GM12873 (cell line): Measurements from ENCODE around the gene NF2.
A peak's percentile ranks its signal among the peaks of the same experiment; 100 is the strongest.

Experiments used
- CTCF ChIP-seq: IDR thresholded peaks from 2 replicates; pipeline ENCODE4 v1.5.1; 2012; ENCODE audit warnings: low read depth, mild to moderate bottlenecking, moderate library complexity, low read length, control low read depth; ENCODE audit not compliant: insufficient read depth; ENCODE audit errors: missing control alignments

The NF2 gene

GRCh38 chr22:29630987-29631386 lies 27.6 kb downstream of the NF2 start:
- TF ChIP-seq CTCF, result no peak

- TF ChIP-seq CTCF, result no peak
Measured at GRCh38 chr22:29631725-29632124, 28.3 kb downstream of the NF2 start.

- no peak for TF ChIP-seq CTCF
Measured at GRCh38 chr22:29632672-29633071, 29.2 kb downstream of the NF2 start.

DNA sequence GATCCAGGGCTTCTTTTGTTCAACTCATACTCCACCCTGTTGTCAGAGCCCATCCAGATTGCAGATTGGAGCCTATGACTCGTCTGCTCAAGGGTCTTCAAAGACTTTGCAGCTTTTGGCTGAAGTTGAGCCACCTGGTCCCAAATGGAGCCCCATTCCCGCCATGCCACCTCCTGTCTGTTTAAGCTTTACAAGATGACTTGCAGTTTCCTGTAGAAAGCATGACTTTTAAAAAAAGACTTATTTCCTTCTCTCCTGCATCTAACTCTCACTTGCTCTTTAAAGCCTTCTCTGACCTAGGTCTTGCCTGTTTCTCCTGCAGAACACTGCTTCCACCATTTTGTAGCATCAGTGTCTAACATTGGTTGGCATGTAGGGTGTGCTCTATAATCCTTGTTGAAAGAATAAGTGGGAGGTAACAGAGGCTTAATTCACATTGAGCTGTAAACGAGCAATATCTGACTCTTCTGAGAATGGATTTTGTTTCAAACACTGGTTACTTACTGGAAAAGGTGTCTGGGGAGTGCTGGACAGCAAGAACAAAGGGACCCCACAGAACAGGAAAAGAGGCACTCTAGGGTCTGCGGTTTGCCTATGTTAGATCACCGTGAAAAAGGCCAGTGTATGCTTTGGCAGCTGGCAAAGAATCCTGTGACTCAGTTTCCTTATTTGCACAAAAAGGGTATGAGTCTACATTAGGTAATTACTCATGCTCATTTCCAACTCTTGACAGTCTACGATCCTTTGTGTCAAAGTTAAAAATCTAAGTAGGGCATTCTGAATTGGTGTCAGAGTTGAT lies 30.3 kb downstream of the NF2 start:
- no peak for TF ChIP-seq CTCF

DNA sequence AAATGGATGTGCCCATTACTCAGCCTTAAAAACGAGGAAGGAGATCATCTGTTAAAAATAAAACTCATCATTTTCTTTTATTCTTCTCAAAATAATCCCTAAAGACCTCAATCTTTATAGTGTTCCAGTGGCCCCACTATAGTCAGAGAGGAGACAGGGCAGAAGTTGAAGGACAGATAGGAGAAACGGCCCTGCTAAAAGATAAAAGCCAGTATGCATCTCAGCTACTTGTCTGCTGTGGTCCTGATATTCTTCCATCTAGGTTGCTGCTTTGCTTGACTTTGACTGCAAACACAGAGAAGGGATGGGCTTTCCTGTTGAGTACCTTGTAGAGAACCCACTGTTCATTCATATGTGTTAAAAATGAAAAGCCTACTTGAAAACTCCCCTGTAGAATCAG lies 31.4 kb downstream of the NF2 start:
- TF ChIP-seq CTCF, result no peak

- TF ChIP-seq CTCF, result peak; percentile 78
Measured at GRCh38 chr22:29635734-29636357, 32.4 kb downstream of the NF2 start.

DNA sequence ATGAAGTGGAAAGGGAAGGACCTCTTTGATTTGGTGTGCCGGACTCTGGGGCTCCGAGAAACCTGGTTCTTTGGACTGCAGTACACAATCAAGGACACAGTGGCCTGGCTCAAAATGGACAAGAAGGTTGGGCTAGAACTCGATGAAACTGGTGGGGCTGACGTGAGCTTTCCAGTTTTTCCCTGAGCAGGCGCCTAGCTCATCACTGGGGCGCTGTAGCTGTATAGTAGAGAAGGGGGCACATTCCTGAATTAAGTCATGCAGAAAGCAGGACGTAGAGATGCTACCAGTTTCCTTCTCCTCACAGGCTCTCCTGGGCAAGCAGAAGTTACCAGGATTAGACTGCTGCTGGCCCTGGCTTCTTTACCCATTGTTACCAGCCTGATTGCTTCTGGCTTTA lies 33.3 kb downstream of the NF2 start:
- no peak for TF ChIP-seq CTCF
